Activated T-cell treated with anti-CD3 and anti-CD28 coated beads for 4 hours (primary cell): Measurements from ENCODE around the gene SORBS1.
"Not testable (repeated sequence)": the region's sequence is repeated elsewhere in the genome, so short reads cannot be mapped to it uniquely, and the experiment has no call there.

ENCODE experiments used
- DNase-seq: peaks from one replicate; pipeline ENCODE4 v3.0.0-alpha.2; 2020

The SORBS1 gene

DNA sequence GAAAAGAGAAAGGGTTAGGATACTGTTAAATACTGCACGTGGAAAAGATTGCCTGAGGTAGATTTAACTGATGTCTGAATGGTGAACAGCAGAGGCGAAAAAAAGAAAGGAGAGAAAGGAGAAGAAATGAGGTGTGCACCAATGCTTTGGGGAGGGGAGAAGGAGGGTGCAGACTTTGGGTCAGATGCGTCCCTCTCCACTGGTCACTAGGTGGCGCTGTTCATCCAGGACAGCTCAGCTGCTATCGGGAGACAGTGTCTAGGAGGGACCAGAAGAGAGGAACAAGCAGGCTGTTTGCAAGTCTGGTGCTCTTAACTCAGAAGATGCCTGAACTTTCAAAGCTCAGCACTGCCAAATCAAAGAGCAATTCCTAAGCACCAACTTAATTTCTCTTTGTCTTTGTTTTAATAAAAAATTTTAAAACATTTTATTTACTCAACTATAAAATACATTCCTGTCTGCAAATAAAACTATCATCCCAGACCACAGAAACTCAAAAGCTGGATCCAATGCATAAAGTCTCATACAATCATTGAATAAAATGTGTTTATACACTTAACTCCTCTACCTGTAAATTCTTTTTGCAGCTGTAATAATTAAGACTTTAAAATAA is 186.5 kb downstream of the SORBS1 start:
- peak; percentile 15 for DNase-seq

DNA sequence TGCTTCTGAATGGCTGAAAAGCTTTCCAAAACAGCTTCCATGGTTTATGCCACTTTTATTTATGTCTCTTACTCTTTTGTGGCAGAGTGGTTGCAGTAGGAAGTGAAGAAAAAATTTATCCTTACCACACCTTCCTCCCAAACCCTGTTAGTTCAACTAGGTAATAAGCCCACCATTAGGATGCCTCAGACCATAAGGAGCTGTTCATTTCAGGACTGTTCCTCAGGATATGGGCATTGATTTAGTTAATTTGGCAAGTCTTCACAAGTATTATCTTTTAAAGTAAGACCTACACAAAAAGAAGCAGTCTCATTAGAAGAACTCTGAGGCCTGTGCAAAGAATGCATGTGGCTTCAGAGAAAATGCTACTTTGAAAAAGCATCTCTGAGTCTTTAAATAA is 187.5 kb downstream of the SORBS1 start:
- DNase-seq = no peak

DNA sequence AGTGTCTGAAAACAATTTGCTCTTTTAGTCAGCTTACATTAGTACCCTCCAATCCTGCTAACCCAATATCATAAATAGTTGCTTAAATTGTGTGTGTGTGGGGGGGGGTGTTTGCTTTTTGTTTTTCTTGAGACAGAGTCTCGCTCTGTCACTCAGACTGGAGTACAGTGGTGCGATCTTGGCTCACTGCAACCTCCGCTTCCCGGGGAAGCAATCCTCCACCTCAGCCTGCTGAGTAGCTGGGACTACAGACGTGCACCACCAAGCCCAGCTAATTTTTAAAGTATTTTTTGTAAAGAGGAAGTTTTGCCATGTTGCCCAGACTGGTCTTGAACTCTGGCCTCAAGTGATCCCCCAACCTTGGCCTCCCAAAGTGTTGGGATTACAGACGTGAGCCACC is 196.8 kb downstream of the SORBS1 start:
- DNase-seq = no peak

DNA sequence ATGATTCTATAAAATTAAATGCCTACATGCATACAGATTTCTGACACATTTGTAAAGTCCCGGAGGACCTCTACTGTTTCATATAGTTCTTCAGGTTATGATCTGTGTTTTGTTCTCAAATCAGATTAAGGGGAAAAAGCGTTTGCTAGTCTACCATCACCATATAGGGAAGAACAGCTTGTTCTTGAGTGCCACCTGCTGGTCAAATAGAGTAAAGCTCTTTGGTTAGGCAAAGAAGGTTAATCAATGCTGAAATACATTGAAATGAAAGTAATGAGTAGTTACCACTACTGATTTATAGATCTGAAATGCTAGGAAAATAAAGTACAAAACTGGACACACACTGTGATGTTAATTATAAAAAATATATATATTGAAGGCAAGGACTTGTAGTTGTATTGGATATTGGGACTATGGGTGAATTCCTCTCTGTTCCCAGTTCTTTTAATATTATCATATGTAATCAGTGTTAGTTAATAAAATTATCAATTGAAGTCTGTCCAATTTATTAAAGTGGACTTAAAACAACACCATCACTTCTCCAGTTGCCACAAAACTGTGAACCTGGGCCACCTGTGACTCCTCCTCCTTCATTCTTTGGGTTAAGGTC is 197.8 kb downstream of the SORBS1 start:
- DNase-seq = peak; percentile 25

DNA sequence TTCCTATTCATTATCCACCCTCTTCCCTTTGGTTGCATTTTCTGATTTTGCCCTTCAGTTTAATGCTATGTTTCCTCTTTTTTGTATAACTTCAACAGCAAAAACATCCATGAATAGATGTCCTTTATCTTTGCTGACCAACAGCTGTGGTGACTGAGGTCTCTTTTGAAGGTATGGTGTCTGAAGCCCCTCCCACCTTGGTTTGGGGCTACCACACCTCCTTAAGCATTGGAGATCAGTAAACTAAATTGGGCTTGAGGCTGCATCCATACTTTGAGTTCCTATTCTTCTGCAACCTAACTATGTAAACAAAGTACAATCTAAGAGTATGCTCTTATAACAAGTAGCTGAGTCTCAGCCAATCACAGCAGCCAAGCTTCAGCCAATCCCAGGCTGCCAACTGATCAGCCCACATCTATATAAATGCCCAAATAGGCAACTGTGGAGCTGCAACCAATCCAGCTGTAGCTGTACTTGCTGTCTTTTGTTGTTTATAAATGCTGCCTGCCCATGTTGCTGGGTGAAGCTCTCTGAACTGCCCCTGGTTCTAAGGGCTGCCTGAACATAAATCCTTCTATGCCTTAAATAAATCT is 201.0 kb downstream of the SORBS1 start:
- no peak for DNase-seq

DNA sequence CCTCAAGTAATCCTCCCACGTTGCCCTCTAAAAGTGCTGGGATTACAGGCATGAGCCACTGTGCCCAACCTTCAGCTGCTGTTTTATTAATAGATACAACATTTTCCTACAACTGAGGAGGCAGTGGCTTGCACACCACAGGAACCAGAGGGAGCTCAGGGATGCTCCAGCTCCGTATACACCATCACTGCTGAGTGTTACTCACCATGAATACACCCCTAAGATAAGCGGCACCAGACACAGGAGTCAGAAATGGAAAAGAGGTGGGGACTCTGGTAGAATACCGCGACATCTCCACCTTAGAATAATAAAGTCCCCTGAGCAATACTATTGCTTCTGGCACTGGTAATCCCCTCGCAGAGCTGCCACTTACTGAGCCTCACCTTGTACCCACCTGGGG is 201.7 kb downstream of the SORBS1 start:
- DNase-seq = no peak

DNA sequence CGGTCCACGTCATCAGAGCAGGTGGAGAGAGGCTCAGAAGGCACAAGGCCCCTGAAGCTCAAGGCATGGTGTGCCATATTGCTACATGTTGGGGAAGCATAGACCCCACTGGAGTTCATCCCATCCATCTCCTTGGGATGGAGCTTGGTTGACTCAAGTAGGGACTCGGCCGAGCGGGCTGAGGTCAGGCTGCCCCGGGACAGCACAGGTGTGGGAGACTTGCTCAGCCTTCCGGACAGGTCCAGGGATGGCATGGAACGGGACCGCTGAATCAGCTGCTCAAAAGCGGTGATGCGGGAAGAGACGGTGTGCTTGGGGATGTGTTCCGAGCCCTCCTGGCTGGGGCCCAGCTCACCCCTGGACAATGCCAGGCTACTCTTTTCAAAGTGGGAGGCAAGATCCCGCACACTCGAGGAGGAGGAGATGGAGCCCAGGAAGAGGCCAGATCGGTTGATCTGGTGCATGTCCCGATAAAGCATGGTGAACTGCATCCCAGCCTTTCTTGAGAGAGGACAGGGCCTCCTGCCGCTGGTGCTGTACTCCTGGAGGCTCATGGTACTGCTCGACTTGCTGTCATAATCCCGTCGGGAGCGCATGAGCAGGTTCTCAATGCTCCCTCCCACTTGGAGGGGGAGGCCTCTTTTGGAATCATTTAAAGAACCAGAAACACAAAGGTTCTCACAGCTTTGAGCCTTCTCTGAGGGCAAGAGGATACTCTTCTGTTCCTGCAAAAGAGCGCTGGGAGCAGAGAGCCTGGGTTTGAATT is 204.8 kb downstream of the SORBS1 start:
- no peak for DNase-seq

DNA sequence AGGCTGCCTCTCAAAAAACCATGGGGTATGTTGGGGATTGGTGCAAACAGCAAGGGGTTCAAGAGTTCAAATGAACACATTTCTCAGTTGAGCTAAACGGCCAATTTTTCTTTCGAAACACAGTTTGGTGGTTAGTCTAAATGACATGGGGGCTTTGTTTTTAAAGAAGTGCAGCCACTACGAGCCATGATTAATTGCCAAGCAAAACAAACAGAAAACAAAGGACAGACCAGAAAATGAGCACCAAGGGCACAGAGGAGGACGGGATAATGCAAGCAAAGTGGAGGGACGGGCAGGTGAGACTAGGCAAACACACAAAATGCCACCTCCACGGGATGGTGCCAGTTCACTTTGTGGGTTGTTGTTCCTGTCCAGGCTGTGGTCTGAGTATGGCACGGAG is 205.9 kb downstream of the SORBS1 start:
- no peak for DNase-seq

DNA sequence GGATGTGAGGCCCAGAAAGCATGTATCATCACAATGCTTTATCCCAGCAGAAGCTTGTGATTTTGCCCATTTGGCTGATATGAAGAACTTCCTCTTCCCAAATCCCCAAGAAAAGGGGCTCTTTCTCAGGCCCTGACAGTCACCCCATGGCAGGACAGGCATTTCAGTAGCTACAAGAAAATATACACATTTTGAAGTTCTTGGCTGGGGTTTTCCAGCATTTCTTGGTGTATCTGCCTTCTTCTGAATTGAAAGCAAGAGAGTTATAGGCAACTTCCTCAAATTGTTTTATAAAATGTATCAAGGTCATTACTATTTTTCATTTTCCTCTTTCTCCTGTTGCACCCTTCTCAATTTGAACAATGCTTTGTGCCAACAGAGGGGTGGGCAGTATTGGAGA is 207.1 kb downstream of the SORBS1 start:
- no peak for DNase-seq

DNA sequence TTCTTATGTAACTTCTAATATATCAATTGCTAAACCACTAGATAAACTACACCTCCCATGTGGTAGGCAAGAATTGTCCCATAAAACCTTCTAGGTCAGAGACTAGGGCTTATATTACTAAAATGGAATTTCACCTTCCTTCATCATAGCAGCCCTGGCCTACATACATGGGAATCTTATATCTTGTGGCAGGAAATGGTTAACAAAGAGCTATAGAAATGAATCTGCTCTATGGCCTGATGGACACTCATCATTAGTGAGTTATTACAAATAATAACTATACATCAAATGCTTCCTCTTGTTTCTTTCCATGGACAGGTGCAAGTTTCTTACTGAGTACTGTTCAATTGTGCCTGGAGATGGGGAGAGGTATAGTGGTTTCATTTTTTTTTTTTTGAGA is 208.0 kb downstream of the SORBS1 start:
- no peak for DNase-seq

DNA sequence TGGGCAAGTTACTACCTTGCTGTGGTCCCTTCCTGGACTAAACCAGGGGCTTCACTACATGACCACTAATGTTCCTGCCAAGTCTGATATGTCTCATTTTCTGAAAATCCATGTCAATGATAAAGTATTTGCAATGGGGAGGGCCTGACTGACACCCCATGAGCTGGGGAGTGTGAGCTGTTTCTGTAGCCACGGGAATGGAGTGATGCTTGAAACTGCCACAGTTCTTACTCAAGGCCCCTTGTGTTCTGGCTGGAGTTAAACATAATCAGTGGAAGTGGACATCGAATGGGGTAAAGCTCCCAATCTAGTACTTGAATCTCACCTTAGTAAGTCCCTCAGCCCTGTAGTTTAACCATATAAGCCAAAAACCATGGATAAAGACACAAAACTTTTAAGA is 208.5 kb downstream of the SORBS1 start:
- DNase-seq = no peak

DNA sequence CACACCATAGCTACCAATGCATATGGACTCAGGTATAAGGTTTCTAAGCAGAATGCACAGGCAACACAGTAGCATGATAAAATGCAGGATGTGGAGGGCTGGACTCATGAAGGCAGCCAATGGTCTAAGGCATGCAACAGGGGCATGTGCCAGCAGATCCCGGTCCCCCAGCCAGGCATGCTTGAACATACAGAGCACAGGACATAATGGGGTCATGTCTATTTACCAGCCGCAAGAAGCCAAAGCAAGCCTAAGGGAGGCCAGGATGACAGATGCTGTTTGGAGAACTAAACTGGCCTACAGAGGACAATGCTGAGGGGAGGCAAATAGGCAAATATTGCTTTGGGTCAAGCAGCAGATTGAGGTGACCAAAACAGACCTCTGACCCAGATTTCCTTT is 210.3 kb downstream of the SORBS1 start:
- no peak for DNase-seq

DNA sequence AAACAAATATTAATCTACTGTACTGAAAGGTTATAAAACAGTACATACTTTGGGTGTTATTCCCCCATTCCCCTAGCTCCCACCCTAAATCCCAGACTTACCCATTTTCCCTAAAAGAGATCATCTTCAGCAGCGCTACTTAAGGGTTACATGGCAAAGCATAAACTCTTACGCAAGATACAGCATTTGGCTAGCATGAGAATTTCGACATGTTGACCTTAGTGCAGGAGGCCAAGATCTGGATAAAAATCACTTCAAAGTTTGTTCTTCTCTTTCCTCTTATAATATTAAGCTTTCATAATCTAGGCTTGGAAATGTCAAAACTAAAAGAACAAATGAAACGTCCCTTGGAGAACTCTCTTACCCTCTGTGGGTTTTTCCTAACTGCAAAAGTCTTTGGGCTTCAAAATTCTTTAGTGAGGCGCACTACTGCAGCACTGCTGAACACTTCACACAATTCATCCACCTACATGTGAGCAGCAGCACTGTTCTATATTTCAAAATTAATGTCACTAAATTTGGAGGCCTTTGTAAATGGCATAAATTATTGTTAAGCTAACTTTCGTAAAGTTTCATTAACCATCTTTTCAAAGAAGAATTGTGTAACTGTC is 210.8 kb downstream of the SORBS1 start:
- DNase-seq = no peak

DNA sequence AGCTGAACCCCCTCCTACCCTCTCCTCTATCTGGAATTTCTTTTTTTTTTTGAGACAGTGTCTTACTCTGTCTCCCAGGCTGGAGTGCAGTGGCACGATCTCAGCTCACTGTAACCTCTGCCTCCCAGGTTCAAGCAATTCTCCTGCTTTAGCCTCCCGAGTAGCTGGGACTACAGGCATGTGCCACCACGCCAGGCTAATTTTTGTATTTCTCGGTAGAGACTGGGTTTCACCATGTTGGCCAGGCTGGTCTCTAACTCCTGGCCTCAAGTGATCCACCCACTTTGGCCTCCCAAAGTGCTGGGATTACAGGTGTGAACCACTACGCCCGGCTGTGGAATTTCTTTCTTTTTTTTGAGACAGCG is 213.8 kb downstream of the SORBS1 start:
- DNase-seq = not testable (repeated sequence)

DNA sequence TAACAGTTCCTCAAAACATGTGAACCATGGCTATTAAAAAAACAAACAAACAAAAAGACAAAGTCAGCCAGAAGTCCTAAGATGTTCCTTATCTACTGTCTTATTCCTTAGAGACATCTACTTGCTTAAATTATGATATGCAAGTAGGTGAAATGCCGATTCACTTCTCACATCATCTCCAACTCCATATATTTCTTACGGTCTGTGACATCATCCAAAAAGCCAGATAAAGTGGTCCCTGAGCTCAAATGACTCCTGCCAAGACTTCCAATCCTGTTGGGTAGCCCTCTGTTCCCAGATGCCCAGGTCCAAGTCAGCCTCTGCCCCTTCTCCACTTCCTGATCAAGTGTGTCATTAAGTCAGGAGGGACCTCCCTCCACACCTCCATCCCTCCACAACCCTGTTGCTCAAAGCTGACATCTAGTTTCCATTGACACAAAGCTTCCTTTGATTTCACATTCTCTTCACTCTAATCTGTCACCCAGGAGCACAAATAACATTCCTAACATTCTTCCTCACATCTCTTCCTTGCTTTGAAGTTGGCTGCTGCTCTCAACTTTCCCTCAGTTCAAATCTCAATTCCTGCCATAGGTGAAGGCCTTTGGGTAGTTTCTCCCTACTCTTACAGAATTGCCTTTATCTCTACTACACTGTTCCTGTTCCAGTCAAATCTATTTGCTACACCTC is 214.3 kb downstream of the SORBS1 start:
- DNase-seq = no peak

DNA sequence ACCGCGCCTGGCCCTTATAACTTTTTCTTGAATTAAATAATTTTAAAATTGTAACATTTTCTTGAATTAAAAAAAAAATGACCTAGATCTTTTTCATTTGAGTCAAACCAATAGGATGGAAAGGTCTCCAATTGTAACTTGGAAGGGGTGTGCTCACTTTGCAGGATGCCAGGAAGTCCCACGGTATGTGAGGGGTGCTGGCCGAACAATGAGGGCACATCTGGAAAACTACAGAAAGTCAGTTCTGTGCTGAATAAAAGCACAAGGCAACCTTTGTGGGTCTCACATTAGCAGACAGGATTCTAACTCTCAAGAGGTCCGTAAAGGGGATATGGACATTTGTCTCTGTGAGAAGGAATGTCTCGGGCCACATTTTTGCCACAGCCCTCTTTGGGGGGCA is 217.6 kb downstream of the SORBS1 start:
- DNase-seq = no peak

DNA sequence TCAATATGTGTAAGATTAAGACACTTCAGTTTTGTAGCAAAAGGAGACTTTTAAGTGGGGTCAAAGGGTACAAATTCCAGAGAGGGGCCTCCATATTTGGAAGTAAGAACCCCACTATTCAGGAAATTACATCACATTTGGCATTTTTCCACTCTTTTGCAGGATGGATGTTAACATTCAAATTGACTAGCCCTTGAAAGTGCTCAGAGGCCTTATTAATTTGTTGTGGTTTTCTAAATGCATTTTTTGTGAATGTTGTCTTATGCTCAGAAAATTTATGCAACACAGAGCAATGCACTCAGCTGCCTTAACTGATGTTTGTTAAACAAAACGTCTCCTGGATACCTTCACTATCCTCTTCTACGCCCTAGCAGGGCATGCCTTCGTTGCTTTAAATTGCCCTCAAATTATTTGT is 219.4 kb downstream of the SORBS1 start:
- DNase-seq = no peak

DNA sequence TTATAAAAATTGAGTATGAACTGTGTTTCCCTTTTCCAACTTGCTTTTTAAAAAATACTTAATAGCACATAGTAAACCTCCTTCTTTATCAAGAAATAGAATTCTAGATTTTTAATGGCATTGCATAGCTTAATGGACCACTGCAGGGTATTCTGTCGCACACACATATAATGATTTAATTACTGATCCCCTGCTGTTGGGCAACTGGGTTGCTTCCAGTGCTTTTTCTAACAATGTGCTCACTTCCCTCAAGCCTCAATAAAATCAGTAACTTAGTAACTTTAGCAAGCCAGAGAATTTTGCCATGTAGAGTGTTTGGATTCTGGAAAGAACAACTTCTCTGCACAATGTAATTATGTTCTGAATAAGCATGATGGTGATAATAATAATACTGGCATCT is 221.3 kb downstream of the SORBS1 start:
- no peak for DNase-seq

DNA sequence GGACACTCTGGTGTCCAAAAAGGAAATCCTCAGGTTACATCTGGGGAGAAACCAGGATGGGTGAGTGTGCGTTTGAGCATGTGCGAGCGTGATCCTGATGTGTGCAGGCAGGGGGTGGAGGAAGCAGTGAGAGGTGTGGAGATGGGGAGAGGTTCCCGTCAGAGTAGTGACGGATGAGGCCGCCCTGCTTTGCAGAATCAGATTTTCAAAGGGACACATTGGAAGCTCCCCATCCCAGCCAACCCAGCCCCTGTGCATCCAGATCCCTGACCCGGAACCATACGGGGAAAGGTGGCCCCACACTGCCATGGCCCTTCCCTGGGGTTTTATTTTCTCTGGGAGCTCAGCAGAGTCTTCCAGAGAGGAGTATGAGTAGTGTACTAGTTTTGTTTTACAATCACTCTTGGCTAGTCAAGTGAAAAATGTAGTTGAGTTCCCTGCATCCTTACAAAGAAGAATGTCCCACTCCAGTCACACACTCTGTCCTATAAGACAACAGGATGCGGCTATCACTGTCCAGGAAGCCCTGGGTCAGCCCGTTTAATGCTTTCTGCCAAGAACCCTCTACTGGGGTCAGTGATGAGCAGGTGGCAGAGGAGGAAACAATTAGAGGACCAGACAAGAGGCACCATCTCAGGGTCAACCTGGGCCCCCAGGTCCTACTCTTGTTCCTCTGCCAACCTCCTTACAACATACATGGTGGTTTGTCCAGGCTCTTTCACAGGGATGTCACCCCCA is 223.6 kb downstream of the SORBS1 start:
- no peak for DNase-seq

DNA sequence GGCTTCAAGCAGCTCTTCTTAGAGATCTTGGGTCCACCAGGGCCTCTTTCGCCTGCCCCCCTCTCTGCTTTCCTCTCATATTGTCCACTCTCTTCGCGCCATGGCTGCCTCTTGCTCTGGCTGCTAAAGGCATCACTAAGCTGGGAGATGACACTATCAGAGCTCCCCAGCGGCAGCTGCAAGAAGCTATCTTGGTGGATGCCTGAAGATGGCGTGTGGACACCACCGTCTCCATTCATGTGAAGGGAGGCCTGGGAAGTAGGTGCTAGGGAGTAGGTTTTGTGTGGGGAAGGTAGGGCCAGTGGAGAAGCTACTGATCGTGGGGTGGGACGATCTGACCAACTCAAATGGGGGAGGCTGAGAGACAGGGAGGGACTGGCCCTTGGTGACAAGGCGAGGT is 224.5 kb downstream of the SORBS1 start:
- no peak for DNase-seq

DNA sequence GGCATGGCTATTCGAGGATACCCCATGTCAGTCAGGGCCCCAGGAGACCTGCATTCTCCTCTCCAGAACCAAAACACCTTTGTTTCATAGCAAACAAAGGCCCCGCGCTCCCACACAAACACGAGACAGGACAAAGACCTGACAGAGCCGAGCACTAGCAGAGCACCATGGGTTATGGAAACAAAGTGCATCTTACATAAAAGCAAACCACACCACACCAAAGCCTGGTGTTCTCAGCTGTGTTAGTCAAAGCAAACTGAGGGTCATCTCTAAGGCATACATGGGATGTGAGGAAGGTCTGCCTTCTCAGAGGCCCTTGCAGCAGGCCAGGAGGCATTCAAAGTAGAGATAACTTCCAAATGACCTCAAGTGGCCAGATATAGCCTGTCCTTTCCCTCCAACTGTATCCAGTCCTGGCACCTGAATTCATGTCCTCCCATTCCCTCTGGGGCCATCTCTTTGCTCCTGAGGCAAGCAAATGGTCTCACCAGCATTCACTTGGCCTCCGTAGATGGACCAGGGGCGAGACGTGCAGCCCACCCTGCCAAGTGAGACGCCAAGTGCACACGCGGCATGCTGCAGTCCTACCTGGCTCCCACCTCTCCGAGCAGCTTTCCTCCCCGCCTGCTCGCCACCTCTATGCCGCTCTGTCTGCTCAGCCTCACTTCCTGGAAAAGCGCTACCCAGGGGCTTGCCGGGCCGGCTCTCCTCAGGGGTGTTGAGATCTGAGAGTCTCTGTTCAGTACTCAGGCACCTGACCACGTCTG is 225.1 kb downstream of the SORBS1 start:
- no peak for DNase-seq

DNA sequence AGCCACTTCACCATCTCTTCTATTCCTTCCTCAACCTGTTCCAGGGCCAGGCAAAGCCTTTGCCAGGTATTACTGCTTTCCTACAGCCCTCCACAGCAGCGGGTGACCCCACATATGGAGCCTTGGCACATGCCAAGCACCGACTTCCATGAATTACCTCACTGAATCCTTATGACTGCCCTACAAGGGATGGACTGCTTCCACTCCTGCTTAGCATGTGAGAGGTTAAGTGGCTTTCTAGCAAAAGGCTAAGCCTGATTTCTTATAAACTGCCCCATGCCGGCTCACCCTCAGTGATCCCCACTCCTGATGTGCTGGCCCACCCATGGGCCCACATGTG is 226.4 kb downstream of the SORBS1 start:
- no peak for DNase-seq
